A673 (cell line): ENCODE measurements around the gene INPP1. TPM values are rescaled to one million over a fixed set of nuclear protein-coding genes. Genes with fewer than 3 reads are reported as not detected.

Experiments used
- BruUV-seq: library from RNA; stranded (reverse); fragments of 400-500 nt; replicated peaks from 2 replicates; lab custom pipeline; 2021; lab: Mats Ljungman, UMichigan
- CTCF ChIA-PET: fragments of 300-600 bp; sonication (Branson Sonifier 250); formaldehyde crosslinking; loops from one replicate; lab custom pipeline; 2022; ENCODE audit warnings: antibody characterized with exemption; lab: Charles Lee
- POLR2A ChIA-PET: fragments of 300-600 bp; sonication (Branson Sonifier 250); formaldehyde crosslinking; loops from one replicate; lab custom pipeline; 2022; ENCODE audit warnings: antibody characterized with exemption; ENCODE audit not compliant: low non-redundant PET; lab: Charles Lee
- DNase-seq: peaks from one replicate; pipeline ENCODE4 v3.0.0-alpha.2; 2015; ENCODE audit warnings: low spot score
- H3K27ac ChIP-seq: fragments of 200-600 bp; sonication (generic); 2 replicates; pipeline ENCODE4 v1.5.1; 2016; ENCODE audit warnings: mixed run types, low read depth, mild to moderate bottlenecking, mixed read lengths, antibody characterized with exemption, low read length; ENCODE audit not compliant: poor library complexity, severe bottlenecking
- H3K27me3 ChIP-seq: fragments of 200-600 bp; sonication (generic); replicated peaks from 2 replicates; pipeline ENCODE4 v1.6.1; 2017; ENCODE audit warnings: mixed run types, low read depth, mild to moderate bottlenecking, mixed read lengths, antibody characterized with exemption, low read length; ENCODE audit not compliant: insufficient read depth, poor library complexity
- H3K36me3 ChIP-seq: fragments of 200-600 bp; sonication (generic); 2 replicates; pipeline ENCODE4 v1.6.1; 2016; ENCODE audit warnings: mixed run types, mild to moderate bottlenecking, mixed read lengths, antibody characterized with exemption, low read length; ENCODE audit not compliant: insufficient read depth, poor library complexity, severe bottlenecking
- H3K4me1 ChIP-seq: fragments of 200-600 bp; sonication (generic); 2 replicates; pipeline ENCODE4 v1.6.1; 2017; ENCODE audit warnings: mixed run types, mild to moderate bottlenecking, mixed read lengths, antibody characterized with exemption, low read length; ENCODE audit not compliant: insufficient read depth, poor library complexity, severe bottlenecking
- H3K4me3 ChIP-seq: fragments of 200-600 bp; sonication (generic); 2 replicates; pipeline ENCODE4 v1.5.1; 2016; ENCODE audit warnings: low read depth, mixed run types, mild to moderate bottlenecking, mixed read lengths, low read length; ENCODE audit not compliant: poor library complexity, severe bottlenecking
- H3K9me3 ChIP-seq: fragments of 200-600 bp; sonication (generic); 2 replicates; pipeline ENCODE4 v1.6.1; 2016; ENCODE audit warnings: mixed run types, low read depth, mild to moderate bottlenecking, mixed read lengths, antibody characterized with exemption, low read length; ENCODE audit not compliant: poor library complexity, severe bottlenecking
- CTCF ChIP-seq: fragments of 300-800, 200-600 bp; sonication (generic); conservative IDR thresholded peaks from 2 replicates; pipeline ENCODE4 v1.5.1; 2017; ENCODE audit warnings: low read depth, mild to moderate bottlenecking, antibody characterized with exemption, low read length, moderate library complexity, mixed read lengths
- EZH2 ChIP-seq: fragments of 200-600 bp; sonication (generic); IDR thresholded peaks from 2 replicates; pipeline ENCODE4 v1.6.1; 2017; ENCODE audit warnings: borderline replicate concordance, low read depth, mild to moderate bottlenecking, mixed read lengths, antibody characterized with exemption, low read length; ENCODE audit not compliant: poor library complexity, severe bottlenecking
- intact Hi-C: fragments of 100-400 bp; cut with micrococcal nuclease; formaldehyde crosslinking; loops from one replicate; pipeline ENCODE4 v1.10.0; 2022; ENCODE audit not compliant: unreplicated experiment
- total RNA-seq: library from RNA; stranded (reverse); gene quantifications from 2 replicates; pipeline ENCODE4 v1.2.3, GENCODE V29; 2021

INPP1 gene
- total RNA-seq, 1 experiment from 2014 or later: 3.9 TPM

- Histone ChIP-seq H3K27me3 (no peaks in the 10 kb centered on the region), H3K27ac (no peak overlapping the region), H3K4me3 (no peak overlapping the region), H3K9me3 (no peaks in the 10 kb centered on the region), H3K4me1 (peaks cover 27% of the 10 kb centered on the region), H3K36me3 (no peaks in the 10 kb centered on the region)
- intact Hi-C loops: no loop called here
- TF ChIP-seq EZH2: no peak
- TF ChIP-seq CTCF: no peak
- no TSS peak for BruUV-seq
- no peak for DNase-seq
- ChIA-PET CTCF (no interaction called here), POLR2A (no interaction called here)
Observed at GRCh38 chr2:190412966-190413365, 69.6 kb downstream of the INPP1 start.

GRCh38 chr2:190413421-190413820 lies 70.0 kb downstream of the INPP1 start:
- no TSS peak for BruUV-seq
- no peak for DNase-seq
- peaks cover 27% of the 10 kb centered on the region for H3K4me1 ChIP-seq
- CTCF ChIA-PET: no interaction called here
- TF ChIP-seq CTCF (no peak), EZH2 (no peak)
- POLR2A ChIA-PET: no interaction called here
- no peak overlapping the region for H3K4me3 ChIP-seq
- H3K36me3 ChIP-seq: no peaks in the 10 kb centered on the region
- no peaks in the 10 kb centered on the region for H3K27me3 ChIP-seq
- no peaks in the 10 kb centered on the region for H3K9me3 ChIP-seq
- intact Hi-C loops: no loop called here
- H3K27ac ChIP-seq: no peak overlapping the region

- intact Hi-C loops: no loop called here
- ChIA-PET POLR2A (no interaction called here), CTCF (no interaction called here)
- no peak for DNase-seq
- Histone ChIP-seq H3K36me3 (no peaks in the 10 kb centered on the region), H3K27ac (no peak overlapping the region), H3K9me3 (no peaks in the 10 kb centered on the region), H3K4me1 (peaks cover 19% of the 10 kb centered on the region), H3K27me3 (no peaks in the 10 kb centered on the region), H3K4me3 (no peak overlapping the region)
- TF ChIP-seq EZH2 (no peak), CTCF (no peak)
- no TSS peak for BruUV-seq
Observed at GRCh38 chr2:190415251-190415650, 71.9 kb downstream of the INPP1 start.
